Activated CD4-positive, alpha-beta T cell treated with anti-CD3 and anti-CD28 coated beads for 48 hours (primary cell): ENCODE results near the gene TMTC4.
"Not testable (repeated sequence)": the region's sequence is repeated elsewhere in the genome, so short reads cannot be mapped to it uniquely, and the experiment has no call there.

Source experiments
- DNase-seq: peaks from one replicate; pipeline ENCODE4 v3.0.0-alpha.2; 2020

Gene TMTC4

DNA sequence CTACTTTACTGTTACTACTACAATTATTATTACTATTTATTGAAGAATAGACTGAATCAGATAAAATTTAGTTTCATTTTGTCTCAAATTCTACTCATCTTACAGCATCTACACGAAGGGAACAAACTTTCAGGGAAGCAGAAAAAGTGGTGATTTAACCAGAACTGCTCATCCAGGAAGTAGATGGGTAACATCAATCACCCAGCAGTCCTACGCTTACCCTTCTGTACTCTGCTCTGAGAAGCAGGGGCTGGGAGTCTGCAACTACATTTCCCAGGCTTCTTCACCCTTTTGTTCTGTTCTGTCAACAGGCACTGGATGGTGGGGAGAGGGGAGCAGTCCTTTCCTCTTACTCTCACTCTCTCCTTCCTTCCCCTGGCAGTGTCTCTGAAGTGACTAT is 54.7 kb downstream of the TMTC4 start:
- DNase-seq: no peak

DNA sequence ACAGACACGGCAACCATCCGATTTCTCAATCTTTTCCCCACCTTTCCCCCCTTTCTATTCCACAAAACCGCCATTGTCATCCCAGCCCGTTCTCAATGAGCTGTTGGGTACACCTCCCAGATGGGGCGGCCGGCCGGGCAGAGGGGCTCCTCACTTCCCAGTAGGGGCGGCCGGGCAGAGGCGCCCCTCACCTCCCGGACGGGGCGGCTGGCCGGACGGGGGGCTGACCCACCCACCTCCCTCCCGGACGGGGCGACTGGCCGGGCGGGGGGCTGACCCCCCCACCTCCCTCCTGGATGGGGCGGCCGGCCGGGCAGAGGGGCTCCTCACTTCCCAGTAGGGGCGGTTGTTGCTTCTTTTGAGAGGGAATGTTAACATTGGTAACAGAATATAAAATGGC is 55.7 kb downstream of the TMTC4 start:
- not testable (repeated sequence) for DNase-seq

DNA sequence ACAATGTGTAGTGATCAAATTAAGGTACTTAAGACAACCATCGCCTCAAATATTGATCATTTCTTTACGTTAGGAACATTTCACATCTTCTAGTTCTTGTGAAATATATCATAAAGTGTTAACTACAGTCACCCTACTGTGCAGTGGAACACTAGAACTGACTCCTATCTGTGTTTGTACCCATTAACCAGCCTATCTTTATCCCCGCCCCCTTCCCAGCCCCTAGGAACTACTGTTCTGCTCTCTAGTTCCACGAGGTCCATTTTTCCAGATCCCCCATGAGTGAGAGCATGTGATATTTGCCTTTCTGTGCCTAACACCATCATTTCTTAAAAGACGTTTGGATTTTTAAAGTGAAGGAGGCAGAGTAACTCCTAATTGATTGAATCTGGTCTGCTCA is 61.6 kb downstream of the TMTC4 start:
- DNase-seq: no peak

DNA sequence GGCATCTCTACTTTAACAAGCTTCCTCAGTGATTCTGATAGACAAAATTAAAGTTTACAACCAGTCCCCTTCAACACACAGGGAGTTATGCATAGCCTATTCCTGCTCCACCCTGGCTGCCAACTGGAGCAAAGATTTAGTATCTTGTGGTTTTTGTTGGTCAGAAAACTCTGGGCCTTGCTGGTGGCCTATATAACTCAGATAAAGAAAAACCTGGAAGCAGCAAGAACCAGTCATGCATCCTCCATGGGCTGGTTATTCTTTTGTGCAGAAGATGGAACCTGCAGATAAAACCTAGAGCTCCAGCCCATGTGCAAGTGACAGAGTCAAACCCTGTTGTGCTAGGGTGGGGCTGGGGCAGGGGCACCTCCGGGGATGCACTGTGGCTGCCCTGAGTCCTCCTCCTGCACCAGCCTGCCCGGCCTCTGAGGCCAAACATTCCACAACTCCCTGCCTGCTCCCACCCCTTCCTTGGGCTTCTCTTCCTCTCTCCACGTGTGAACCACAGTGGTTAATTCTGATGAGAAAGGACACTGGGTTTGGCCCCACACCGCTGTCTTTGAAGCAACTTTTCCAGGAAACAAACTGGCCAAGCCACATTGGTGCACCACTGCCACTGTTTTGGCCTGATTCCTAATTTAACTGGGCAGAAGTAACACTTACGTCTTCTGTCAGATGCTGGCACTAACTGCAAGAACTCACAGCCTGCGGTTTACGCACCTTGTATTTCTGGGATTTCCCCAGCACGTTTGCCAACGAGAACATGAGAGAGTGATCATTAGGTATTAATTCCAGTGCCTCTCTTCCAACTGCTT is 62.7 kb downstream of the TMTC4 start:
- DNase-seq: no peak

DNA sequence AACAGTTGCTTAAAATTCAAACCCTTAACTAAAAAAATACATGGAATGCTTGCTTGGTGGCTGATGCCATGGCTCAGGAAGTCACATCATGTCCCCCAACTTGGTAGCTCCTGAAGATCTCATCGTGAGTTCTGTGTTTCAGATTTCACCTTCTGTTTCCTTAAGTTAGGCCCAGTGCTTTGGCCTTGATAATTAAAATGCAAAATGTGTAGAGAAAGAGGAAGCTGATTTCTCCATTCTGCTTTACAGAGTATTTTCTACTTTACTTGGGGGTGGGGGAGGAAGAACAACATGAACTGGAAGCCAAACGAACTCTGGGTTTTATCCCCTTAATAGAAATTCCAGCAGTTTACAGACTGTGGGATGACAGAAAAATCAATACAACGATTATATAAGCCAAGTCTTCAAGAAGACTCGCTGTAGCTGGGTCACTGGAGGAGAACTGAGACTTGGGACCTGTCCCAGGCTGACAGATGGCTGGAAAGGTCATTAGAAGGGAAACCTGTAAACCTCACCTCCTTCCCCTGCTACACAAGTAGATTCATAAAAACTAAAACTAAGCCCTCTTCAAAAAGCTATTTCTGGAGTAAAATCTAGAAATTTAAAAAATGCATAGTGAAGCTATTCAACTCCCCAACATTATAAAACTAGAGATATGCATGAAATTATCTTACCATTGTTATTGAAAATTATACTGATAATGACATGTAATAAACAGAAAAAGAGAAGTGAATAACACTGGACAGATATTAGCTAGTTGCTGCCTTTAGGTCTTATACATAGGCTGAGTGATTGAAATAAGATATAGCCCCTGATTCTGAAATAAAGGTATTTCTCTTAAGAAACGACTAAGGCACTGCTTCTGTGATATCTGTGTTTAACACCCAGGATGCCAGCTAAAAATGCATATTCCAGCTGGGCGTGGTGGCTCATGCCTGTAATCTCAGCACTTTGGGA is 63.9 kb downstream of the TMTC4 start:
- DNase-seq: no peak

DNA sequence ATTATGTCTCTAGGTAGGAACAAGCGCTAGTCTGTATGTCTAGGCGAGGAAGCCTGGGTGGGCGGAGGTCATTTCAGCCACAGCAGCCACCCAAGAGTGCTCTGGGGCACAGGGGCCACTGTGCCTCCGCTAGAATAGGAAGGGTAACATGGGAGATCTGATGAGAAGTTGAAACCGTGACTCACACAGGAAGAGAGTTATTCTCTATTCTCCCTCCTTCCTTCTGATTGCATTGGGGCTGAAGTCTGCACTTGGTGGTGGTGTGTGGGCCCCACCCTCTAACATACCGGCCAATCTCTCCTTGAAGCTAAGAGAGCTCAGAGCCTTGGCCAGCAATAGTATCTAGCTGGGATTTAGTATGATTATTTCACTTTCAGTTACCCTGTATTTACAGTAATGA is 65.7 kb downstream of the TMTC4 start:
- DNase-seq: peak; percentile 37

DNA sequence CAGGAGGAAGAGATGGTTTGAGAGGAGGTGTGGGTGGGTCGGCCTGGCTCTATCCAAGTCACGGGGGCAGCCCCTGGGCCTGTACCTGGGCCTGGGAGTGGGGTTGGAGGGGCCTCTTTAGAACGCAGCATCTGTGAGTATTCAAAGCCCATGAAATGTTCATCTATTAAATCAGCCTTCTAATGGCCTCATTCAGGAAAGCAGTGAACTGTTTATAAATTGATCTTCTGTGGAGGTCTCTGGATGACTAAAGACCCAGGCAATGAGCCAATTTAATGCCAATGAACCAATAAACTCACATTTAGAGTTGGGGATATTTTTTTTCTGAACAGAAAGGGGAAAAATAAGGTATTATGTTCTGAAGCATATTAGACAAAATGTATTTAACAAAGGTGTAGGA is 66.1 kb downstream of the TMTC4 start:
- DNase-seq: no peak

DNA sequence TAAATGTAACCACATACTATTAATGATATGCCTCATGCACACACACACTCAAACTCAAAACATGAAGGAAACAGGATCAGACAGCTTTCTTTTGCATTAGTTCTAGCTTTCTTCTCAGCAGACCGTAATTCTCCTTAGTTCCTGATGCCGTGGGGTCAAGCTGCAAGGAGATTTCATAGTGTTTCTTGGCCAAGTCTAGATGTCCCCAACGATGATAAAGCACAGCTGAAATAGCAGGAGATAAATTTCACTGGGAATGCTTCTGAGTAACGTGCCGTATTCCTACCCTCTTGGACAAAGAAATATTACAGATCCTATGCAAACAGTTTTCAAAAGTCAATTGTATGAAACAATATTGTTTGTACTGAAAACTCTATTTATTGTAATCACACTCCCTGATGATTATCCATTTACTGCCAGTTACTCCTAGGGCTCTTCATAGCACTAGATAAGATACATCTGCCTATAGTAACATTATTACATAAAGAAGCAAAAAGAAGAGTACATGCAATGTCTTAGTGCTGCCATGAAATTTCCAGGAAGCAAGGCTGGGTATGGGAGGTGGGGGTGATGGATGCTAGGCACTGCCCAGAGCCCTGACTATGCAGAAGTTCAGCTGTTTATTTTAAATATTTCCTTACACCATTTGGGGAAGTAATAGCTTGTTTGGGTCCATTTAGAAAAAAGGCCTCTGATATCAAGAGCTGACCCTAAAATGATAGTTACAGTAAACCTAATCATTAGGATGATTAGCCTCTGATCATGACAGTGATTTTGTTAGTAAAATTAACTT is 69.5 kb downstream of the TMTC4 start:
- no peak for DNase-seq

DNA sequence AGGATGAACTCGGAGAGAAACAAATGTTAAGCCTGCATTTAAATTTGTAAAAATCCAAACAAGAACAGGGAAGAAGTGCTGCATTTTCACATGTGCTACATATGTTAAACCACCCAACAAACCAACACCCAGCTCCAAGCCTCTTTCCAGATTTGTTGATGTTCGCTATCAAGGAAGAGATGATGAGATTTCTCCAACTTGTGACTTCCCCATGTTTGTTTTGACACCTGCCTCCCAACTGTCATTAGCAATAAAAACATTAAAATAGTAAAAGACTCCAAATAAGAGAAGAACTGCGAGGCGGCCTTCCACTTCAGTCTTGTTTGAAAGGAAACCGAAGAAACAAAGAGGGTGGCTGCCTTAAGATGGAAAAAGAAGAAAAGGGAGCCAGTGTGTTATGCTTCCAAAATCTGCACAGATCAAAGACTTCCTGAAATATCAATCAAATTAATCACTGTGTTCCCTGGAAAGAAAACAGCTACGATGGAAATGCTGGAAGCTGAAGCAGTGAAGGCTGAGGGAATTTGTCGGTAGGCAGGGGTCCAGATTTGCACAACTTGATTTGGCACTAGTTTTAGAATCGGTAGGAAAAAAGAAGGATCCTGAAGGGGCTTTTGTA is 72.0 kb downstream of the TMTC4 start:
- DNase-seq: no peak

DNA sequence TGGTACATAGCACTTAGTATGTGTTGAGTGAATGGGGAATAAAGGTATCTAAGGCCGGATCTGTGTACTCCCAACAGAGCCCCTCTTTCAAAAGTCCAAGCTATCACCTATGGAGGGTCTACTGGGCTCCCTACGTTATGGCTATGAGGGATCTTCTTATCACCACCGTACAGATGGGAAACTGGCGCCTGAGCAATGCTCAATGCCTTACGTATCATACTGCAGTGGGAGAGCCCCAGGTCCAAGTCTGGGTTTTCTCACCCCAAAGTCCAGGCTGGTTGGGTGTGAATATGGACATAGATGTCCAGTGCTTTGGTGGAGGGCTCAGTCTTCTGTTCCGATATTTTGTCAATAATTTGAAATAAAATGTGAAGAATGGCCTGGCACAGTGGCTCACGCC is 72.9 kb downstream of the TMTC4 start:
- no peak for DNase-seq

DNA sequence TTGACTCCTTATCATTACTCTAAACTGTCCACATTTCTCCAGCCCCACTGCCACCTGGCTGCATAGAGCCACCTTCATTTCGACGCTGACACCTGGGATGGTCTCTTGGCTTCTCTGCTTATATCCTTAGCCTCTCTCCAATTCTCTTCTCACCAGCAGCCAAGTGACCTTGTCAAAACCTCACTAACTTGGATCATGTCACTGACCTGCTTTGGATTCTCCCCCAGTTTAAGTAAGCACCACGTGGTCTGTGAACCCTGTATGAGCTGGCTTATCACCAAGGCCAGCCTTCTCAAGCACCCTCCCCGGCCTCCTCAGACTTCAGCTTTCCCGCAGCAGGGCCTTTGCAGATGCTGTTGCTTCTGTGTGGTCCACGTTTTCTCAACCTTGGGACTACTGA is 73.7 kb downstream of the TMTC4 start:
- DNase-seq: no peak

DNA sequence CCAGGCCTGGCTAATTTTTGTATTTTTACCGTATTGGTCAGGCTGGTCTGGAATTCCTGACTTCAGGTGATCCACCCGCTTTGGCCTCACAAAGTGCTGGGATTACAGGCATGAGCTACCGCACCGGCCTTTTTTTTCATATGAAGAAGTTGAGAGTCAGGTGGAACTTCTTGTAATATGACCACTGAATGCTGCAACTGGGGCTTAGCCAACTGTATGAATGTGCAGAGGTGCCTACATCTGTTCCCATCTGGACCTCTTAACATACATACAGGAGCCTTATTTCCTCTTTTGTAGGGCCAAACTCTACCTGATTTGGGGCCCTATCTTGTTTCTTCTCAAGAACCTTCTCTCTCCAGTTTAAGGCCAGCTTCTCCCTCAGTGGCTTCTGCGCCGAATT is 74.1 kb downstream of the TMTC4 start:
- DNase-seq: no peak

DNA sequence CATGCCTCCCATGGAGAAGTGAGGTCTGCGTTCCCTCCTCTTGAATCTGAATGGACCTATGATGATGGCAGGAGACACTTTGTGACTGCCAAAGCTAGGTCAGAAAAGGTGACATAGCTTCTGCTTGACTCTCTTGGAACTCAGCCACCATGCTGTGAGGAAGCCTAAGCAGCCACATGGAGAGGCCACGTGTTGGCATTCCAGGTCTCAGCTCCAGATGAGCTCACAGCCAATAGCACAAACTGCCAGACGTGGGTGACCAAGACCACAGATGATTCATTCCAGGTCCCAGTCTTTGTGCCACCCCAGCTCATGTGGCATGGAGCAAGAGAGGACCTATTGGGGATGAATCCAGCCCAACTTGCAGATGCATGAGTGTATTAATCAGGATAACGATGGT is 77.3 kb downstream of the TMTC4 start:
- no peak for DNase-seq

DNA sequence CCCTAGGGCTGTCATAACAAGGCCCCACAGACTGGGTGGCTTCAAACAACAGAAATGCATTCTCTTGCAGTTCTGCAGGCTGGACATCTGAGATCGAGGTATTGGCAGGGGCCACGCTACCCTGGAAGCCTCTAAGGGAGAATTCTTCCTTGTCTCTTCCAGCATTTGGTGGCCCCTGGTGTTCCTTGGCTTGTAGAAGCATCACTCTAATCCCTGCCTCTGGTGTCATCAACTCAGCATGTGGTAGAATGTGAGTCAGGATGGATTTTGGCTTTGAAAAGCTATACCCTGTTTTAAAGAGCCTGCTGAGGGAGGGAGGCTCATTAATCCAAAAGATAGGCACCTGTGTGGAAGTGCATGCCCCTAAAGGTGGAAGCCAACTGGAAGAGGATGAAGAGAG is 78.1 kb downstream of the TMTC4 start:
- DNase-seq: no peak

DNA sequence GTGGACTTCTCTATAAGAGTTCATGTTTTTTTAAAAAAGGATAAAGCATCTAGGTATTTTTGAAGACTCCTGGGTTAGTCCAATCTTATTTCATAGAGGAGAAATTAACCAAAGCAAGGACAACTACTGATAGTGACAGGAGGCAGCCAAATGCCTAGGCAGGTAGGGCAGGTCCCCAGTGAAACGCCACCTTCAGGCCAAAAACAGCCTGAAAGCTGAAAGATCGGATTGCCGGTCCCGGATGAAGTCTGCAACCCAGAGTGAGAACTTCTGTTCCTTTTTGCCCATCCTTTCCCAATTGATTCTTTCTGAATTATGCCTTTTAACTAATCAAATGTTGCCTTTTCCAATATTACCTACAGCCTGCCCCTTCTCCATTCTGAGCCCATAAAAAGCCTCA is 79.9 kb downstream of the TMTC4 start:
- no peak for DNase-seq

DNA sequence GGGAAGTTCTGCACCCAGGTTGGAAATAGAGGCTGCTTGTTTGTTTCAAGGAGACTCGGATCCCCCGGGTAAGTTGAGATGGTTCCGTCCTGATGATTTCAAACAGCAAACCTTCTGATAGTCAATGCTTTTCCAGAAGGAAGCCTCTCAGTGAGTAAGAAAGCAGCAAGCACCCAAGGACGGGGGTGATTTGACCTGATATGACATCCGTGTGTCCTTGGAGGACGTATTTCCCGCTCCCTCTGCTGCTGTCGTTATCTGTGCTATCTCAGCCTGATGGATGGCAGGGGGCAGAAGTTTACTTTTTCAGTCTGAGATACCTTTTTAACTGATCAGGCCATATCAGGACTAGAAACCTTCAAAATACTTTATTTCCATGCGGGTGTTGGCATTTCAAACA is 80.3 kb downstream of the TMTC4 start:
- DNase-seq: no peak

DNA sequence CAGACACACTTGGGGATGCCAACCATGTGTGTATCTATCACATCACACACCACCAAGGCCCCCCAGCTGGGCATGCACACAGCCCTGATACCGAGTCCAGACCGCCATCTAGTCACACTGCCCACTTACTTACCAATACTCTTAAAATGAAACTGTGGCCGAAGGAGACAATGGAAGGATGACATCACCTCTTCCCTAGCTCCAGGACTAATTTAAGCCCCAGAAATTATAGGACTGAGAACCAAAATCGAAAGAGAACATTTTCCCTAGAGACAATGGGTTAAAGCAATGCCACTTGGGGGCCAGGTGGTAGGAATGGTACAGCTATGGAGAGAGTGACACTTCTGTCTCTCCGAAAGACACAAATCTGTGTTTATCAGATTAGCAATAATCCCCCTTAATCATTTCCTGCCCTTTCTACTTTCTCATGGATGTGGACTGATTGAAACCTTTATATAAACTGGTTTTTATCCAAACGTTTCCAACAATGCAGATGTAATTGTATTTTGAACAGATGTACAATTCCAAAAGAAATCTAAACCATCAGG is 85.3 kb downstream of the TMTC4 start:
- DNase-seq: no peak

DNA sequence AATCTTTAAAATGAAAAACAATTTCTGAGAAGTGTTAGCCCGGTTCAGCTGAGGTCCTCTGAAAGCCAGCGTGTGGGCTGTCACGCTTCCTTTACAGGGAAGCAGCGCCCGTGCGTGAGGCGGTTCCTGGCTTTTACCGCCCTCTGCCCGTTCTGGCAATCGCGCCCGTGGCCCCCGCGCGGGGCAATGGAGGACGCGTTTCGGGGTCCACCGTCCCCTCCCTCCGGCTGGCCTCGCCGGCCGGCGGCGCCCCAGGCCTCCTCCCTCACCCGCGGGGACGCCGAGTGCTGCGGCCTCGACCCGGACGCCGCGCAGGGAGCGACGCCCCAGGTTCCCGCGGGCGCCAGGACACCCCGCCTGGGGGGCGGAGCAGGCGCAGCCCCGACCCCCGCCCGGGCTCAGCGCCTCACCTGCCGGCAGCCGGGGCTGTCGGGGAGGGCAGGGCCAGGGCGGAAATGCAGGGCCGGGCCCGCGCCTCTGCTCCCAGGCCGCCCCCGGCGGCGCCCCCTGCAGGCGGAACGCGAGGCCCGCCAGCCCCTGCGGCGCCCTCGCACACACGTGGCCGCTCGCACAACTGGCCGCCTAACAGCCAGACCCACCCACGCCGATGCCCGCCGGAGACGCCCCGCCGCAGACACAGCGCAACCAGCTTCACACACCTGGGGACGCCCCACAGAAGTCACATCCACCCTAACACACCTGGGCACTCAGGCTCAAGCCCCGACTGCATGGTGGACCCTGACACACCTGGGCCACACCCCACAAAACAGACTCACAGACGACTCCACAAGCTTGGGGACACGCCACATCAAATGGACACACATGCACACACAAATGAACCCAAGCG is 86.0 kb downstream of the TMTC4 start, which contains the start of gene GGACT:
Gene GGACT, minus strand, starts transcription at position 459 of the 847 bp plus-strand sequence. CDS start 56,198 bp downstream, outside the sequence.
- peak; percentile 90 for DNase-seq

DNA sequence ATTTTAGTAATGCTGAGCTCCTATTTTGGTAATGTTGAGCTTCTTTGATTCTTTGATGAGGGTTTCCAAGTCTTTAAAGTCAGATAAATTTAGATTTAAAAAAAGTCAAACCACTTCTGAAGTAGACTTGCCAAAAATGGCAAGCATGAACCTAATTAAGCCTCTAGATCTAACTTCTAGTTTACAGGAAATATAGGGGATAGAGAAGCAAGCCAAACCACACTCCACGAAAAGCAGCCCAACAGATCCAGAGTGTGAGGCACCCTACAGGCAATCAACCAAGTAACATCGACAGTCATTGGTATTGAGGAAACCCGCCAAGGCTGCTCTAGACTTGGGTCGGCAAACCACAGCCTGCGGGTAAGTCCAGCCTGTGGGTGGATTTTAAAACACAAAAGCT is 89.7 kb downstream of the TMTC4 start:
- DNase-seq: peak; percentile 19

DNA sequence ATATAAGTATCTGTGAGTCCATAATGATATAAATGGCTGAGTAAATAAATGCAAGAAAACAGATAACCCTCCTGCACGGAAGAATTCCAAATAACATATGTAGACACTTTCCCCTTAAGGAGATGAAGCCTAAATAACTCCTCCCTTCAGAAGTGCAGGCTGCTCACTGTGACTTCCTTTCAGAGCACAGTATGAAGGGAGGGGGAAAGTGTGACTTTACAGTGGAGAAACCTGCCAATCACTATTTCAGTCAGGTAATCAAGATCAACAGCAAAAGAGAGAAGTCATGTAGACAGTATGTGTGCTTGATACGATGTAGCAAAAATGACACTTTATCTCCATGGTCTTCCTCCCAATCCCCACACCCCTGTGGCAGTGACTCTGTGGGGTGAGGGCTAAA is 93.1 kb downstream of the TMTC4 start:
- DNase-seq: no peak

DNA sequence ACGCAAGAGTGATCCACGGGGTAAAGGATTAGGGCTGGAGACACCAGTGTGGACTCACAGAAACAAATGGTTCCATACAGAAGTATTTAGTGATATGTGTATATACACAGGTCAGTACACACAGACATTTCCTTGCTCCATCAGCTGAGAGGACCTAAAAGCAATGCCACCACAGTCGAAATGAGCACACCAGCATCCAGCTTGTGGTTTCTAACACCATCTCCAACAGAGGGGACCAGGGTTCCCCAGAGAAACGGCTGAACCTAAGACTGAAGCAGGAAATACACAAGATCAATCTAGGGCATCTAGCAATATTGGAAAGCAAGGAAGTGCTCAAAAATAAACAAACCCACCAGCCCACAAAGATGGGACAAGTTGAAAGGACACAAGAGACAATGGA is 93.6 kb downstream of the TMTC4 start:
- no peak for DNase-seq
